SK-N-SH treated with all-trans-retinoic acid at 6 μM for 48 hours (cell line): ENCODE data around the gene IPO4.

Experiments used
- ARNTL ChIP-seq: fragments of 450-650 bp; formaldehyde crosslinking; IDR thresholded peaks from 2 replicates; pipeline ENCODE4 v1.5.0; 2020; ENCODE audit warnings: low read depth, mild to moderate bottlenecking, moderate library complexity, borderline replicate concordance
- BACH2 ChIP-seq: fragments of 250-450 bp; sonication (Bioruptor Pico); IDR thresholded peaks from 2 replicates; pipeline ENCODE4 v1.9.0; 2021; ENCODE audit warnings: mild to moderate bottlenecking, borderline replicate concordance
- CREB5 ChIP-seq: fragments of 250-450 bp; sonication (Bioruptor Pico); IDR thresholded peaks from 2 replicates; pipeline ENCODE4 v1.5.1; 2020; ENCODE audit warnings: low read depth, mild to moderate bottlenecking, moderate library complexity
- CSDC2 ChIP-seq: fragments of 250-450 bp; sonication (Bioruptor Pico); IDR thresholded peaks from 2 replicates; pipeline ENCODE4 v1.5.0; 2020; ENCODE audit warnings: mild to moderate bottlenecking, moderate library complexity
- OSR1 ChIP-seq: fragments of 250-450 bp; sonication (Bioruptor Pico); IDR thresholded peaks from 2 replicates; pipeline ENCODE4 v1.8.0; 2022; ENCODE audit warnings: moderate library complexity, mild to moderate bottlenecking, inconsistent platforms
- PPARA ChIP-seq: fragments of 250-450 bp; sonication (Bioruptor Pico); IDR thresholded peaks from 2 replicates; pipeline ENCODE4 v1.5.0; 2020; ENCODE audit warnings: mild to moderate bottlenecking, borderline replicate concordance
- TSHZ2 ChIP-seq: fragments of 250-450 bp; sonication (Bioruptor Pico); IDR thresholded peaks from 2 replicates; pipeline ENCODE4 v1.5.0; 2020; ENCODE audit warnings: mild to moderate bottlenecking, moderate library complexity
- ZFP3 ChIP-seq: fragments of 250-450 bp; sonication (Bioruptor Pico); IDR thresholded peaks from 2 replicates; pipeline ENCODE4 v1.5.0; 2020; ENCODE audit warnings: mild to moderate bottlenecking, moderate library complexity
- ZNF8 ChIP-seq: fragments of 450-650 bp; formaldehyde crosslinking; IDR thresholded peaks from 2 replicates; pipeline ENCODE4 v1.5.0; 2020; ENCODE audit warnings: mild to moderate bottlenecking, moderate library complexity

GRCh38 chr14:24179961-24180796 is 8.4 kb downstream of the IPO4 start:
- TF ChIP-seq CSDC2 (CRISPR knock-in tag) = no peak
- TF ChIP-seq PPARA = no peak
- no peak for TF ChIP-seq TSHZ2
- TF ChIP-seq ZFP3 (CRISPR knock-in tag) = no peak
- no peak for TF ChIP-seq OSR1 (CRISPR knock-in tag)
- no peak for TF ChIP-seq ARNTL (CRISPR knock-in tag)
- TF ChIP-seq BACH2 (CRISPR knock-in tag) = no peak
- no peak for TF ChIP-seq ZNF8 (CRISPR knock-in tag)
- TF ChIP-seq CREB5 (CRISPR knock-in tag) = no peak
